ENCODE data around the gene PBX1. TPM values are rescaled to one million over a fixed set of nuclear protein-coding genes. Genes with fewer than 3 reads are reported as not detected.
"Not testable (repeated sequence)": the region's sequence is repeated elsewhere in the genome, so short reads cannot be mapped to it uniquely, and the experiment has no call there.

PBX1 gene
- total RNA-seq, 1 donor from 2014 or later: 71.7 TPM

DNA sequence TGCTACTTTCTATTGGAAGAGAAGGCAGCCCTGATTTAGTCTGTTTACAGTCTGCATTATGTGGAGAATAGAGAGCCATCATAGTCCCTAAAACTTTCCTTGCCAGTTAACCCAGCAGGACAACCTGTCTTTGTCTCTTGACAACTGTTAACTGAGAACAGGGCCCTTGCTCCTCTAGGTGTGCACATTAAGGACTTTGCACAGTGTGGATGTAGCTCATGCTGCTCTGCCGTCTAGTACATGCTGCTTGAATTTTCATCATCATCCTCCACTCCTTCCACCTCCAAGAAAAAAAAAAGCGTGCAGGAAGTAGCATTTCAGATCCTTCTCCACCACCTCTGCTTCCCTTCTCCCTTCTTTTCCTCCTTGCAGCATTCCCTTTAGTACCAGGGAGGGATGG is 91.5 kb downstream of the PBX1 start:
- Mint-ChIP-seq H3K9me3 (no peaks in the 10 kb centered on the region), H3K36me3 (ENCODE audit: low read depth) (no peaks in the 10 kb centered on the region), H3K27ac (ENCODE audit: unreplicated experiment) (peak overlapping the region; percentile 85), H3K27me3 (ENCODE audit: low read depth) (no peaks in the 10 kb centered on the region), H3K4me1 (peaks cover 55% of the 10 kb centered on the region), H3K4me3 (peak overlapping the region; percentile 6)
- no peak for DNase-seq (ENCODE audit: low read depth, low spot score)
- TF ChIP-seq, protein P1, sequence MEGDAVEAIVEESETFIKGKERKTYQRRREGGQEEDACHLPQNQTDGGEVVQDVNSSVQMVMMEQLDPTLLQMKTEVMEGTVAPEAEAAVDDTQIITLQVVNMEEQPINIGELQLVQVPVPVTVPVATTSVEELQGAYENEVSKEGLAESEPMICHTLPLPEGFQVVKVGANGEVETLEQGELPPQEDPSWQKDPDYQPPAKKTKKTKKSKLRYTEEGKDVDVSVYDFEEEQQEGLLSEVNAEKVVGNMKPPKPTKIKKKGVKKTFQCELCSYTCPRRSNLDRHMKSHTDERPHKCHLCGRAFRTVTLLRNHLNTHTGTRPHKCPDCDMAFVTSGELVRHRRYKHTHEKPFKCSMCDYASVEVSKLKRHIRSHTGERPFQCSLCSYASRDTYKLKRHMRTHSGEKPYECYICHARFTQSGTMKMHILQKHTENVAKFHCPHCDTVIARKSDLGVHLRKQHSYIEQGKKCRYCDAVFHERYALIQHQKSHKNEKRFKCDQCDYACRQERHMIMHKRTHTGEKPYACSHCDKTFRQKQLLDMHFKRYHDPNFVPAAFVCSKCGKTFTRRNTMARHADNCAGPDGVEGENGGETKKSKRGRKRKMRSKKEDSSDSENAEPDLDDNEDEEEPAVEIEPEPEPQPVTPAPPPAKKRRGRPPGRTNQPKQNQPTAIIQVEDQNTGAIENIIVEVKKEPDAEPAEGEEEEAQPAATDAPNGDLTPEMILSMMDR (conservative IDR thresholded peaks at IDR 0.05): no peak

DNA sequence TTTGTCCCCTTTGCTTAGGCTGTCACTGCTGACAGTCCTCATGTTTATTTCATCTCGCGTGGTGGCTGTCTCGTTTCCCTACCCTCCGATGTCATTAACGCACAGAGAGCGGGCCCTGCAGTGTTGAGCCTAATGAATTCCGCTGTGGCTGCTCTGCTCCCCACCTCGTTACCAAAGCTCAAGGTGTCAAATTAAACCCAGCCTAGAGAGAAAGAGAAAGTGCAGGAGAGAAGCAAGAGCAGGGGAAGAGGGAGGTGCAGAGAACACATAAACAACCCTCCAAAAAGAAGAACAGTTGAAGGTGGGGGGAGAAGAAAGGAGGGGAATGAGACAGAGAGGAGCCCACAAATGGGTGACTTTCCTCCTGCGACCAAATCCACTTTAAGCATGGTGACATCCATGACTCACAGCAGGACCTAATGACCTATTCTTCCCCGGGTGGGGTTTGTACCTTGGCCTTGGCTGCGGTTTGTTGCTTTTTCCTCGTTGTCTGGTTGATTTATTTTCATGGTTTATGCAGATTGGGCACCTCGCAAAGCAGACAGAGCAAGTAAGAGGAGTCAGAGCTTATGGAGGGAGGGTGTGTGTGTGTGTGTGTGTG is 92.5 kb downstream of the PBX1 start:
- H3K27me3 Mint-ChIP-seq (ENCODE audit: low read depth): no peaks in the 10 kb centered on the region
- TF ChIP-seq, protein P1 (conservative IDR thresholded peaks at IDR 0.05): no peak
- peaks cover 45% of the 10 kb centered on the region for H3K4me1 Mint-ChIP-seq
- H3K27ac Mint-ChIP-seq (ENCODE audit: unreplicated experiment): no peak overlapping the region
- DNase-seq (ENCODE audit: low read depth, low spot score): no peak
- H3K4me3 Mint-ChIP-seq: peak overlapping the region; percentile 10
- no peaks in the 10 kb centered on the region for H3K36me3 Mint-ChIP-seq (ENCODE audit: low read depth)
- no peaks in the 10 kb centered on the region for H3K9me3 Mint-ChIP-seq

DNA sequence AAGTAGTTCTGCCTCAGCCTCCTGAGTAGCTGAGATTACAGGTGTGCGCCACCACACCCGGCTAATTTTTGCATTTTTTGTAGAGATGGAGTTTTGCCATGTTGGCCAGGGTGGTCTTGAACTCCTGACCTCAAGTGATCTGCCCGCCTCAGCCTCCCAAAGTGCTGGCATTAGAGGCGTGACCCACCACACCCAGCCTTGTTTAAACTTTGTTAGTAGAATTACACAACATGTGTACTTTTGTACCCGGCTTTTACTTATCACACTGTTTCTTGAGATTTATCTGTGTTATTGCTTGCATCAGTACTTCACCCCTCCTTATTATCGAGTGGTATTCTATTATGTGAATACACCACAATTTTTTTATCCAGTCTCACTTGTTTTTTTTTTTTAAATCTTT is 94.0 kb downstream of the PBX1 start:
- H3K36me3 Mint-ChIP-seq (ENCODE audit: low read depth); H3K27ac Mint-ChIP-seq (ENCODE audit: unreplicated experiment); H3K9me3 Mint-ChIP-seq; H3K4me3 Mint-ChIP-seq; DNase-seq (ENCODE audit: low read depth, low spot score); H3K27me3 Mint-ChIP-seq (ENCODE audit: low read depth): not testable (repeated sequence)
- H3K4me1 Mint-ChIP-seq: peaks cover 36% of the 10 kb centered on the region

DNA sequence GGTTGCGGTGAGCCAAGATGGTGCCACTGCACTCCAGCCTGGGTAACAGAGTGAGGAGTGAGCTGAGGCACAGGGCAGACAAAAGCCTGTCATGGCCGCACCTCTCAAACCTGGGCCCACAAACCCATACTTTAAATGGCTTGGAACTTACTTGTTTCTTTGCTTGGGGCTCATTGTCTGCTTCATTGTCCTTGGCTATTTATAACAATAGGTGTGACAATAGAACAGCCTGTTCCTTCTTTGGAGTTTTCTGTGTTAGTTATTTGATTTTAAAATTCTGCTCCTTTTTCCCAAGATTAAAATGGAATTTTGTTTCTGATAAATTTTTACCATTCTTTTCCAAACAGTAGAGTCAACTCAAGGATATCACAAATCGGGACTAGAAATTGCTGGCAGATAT is 94.7 kb downstream of the PBX1 start:
- no peaks in the 10 kb centered on the region for H3K27me3 Mint-ChIP-seq (ENCODE audit: low read depth)
- H3K4me3 Mint-ChIP-seq: no peak overlapping the region
- no peaks in the 10 kb centered on the region for H3K36me3 Mint-ChIP-seq (ENCODE audit: low read depth)
- TF ChIP-seq, protein P1 (conservative IDR thresholded peaks at IDR 0.05): no peak
- no peak overlapping the region for H3K27ac Mint-ChIP-seq (ENCODE audit: unreplicated experiment)
- no peak for DNase-seq (ENCODE audit: low read depth, low spot score)
- H3K4me1 Mint-ChIP-seq: peaks cover 29% of the 10 kb centered on the region
- no peaks in the 10 kb centered on the region for H3K9me3 Mint-ChIP-seq

DNA sequence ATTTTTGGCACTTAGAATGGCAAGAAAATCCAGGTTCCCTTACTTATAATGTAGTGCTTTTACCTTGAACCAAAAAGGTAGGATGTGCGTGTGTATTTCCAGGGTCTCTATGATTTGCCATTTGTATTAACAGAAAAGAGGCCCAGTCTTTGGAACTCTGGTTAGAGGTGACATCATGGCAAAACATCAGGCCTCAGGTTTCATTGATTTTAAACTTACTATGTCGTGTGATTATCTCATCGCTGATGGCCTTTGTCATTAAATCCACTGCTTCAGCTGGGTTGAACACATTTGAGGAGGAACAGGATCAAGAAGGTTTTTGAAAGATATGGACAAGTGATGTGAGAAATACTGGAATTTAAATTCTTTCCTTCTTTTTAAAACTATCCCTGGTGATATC is 95.2 kb downstream of the PBX1 start:
- Mint-ChIP-seq H3K4me1 (peaks cover 24% of the 10 kb centered on the region), H3K27ac (ENCODE audit: unreplicated experiment) (no peak overlapping the region), H3K4me3 (no peak overlapping the region), H3K36me3 (ENCODE audit: low read depth) (no peaks in the 10 kb centered on the region), H3K9me3 (no peaks in the 10 kb centered on the region), H3K27me3 (ENCODE audit: low read depth) (no peaks in the 10 kb centered on the region)
- no peak for DNase-seq (ENCODE audit: low read depth, low spot score)
- TF ChIP-seq, protein P1 (conservative IDR thresholded peaks at IDR 0.05): no peak

DNA sequence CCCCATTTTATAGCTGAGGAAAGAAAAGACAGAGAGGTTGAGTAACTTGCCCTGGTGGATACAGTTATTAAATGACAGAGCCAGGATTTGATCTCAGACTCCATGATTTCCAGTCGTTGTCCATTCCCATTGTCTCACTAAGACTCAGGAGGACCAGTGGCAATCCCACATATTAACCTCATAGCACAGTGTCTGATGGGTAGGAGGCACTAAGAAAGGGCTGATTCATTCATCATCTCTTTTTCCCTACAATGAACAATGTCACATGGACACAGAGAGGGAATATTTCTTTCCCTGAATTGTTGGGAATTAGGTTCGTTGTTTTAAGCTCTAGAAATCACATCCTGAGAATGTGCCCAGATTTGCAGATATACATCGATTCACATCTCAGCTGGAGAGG is 99.9 kb downstream of the PBX1 start:
- TF ChIP-seq, protein P1 (conservative IDR thresholded peaks at IDR 0.05): no peak
- Mint-ChIP-seq H3K27ac (ENCODE audit: unreplicated experiment) (no peak overlapping the region), H3K36me3 (ENCODE audit: low read depth) (no peaks in the 10 kb centered on the region), H3K4me1 (peaks cover 3% of the 10 kb centered on the region), H3K4me3 (no peak overlapping the region), H3K9me3 (no peaks in the 10 kb centered on the region), H3K27me3 (ENCODE audit: low read depth) (no peaks in the 10 kb centered on the region)
- DNase-seq (ENCODE audit: low read depth, low spot score): no peak
